ENCODE results near the gene RIC3.

Gene RIC3

DNA sequence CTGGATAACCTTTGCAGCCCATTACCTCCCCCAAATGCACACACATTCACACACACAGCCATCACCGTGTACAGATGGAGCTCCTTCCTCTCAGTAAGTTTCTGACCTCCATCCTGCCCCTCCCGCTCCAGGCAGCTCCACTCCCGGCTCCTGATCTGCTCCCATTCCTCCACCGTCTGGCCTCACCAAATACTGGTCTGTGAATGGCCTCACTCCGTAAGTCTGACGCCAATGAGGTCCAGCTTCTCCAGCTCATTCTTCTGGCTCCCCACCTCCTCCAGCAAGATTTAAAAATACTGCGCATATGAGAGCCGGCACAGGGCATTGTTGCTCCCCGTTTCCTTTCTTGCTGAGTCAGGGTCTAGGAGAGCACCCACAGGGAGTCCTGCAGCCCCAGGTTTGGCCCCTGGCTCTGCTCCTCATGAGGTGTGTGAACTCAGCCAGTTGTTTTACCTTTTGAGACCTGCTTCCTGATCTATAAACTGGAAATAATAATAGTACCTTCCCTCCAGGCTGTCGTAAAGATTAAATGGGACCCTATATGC, 101.8 kb downstream of the RIC3 start:
- DNase-seq (ENCODE audit: low read depth): no peak

DNA sequence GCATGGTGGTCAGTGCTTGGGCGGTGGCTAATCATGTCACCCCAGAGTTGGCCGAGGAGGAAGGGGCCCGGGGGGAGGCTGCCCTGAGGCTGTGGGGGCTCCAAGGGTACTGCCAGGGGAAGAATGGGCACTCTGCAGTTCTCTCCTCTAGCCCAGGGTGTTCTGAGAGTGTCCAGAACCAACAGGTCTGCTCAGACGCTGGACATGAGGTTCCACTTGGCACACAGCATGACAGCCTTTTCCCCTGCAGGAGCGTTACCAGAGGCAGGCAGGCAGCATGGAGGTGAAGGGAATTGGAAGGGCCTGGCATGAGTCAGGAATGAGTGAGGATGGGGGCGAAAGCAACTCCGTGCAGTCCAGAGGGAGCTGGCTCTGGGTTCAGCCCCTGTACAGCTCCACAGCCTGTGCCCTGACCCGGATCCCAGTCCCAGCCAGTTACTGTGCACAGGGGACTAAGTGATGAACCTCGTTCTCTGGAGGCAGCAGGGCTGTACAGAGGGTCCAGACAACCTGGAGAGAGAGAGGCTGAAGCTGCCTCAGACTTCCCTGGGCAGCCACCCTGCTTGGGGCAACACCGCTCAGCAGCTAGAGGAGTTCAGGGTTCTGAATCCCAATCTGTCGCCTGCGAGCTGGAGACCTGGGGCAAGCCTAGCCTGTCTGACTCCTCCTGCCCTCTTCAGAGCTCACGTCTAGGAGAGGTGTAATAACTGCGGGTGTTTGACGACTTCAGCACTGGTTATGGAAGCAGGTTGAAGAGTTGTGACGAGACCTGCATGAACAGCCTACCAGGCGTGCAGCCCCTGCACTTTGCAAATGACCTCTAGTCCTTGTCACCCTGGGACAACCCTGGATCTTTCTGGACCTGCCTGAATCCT, 102.6 kb downstream of the RIC3 start:
- no peak for DNase-seq (ENCODE audit: low read depth)

DNA sequence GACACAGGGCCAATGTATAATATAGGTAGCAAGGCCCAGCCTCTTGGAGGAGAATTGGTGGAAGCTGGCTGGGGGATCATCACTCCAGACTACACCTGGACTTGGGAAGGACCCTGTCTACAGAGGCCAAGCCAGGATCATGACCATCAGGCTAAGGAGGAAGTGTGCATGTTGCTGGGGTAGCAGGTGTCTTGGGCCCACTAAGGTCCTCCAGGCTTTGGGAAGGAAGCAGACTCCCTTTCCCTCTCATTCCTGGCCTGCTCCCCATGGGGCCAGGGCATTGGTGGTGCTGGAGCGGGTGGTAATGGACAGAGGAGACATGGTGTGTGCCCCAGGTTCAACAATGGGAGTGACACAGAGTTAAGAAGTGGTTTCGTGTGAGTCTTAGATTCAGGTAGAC, 103.8 kb downstream of the RIC3 start:
- no peak for DNase-seq (ENCODE audit: low read depth)

DNA sequence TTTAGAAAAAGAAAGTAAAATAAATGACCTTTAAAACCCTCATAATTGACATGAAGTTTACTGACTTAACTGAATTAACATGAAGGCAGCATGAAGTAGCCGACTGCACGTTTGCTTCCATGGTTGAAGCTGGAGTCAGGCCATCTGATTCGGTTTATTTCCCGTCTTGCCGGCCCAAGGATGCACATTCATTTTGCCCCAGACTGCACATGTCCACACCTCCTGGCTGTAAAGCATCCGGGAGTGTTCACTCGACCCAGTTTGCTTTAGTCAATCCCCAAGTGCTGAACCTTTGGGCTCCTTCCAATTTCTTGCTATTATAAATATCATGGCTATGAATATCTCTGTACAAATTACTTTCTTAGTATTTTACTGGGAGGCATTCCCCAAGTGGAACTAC, 105.5 kb downstream of the RIC3 start:
- DNase-seq (ENCODE audit: low read depth): no peak

- no peak for DNase-seq (ENCODE audit: low read depth)
Measured at GRCh38 chr11:8062781-8063257, 106.0 kb downstream of the RIC3 start.

- DNase-seq (ENCODE audit: low read depth): no peak
Measured at GRCh38 chr11:8061555-8062428, 107.0 kb downstream of the RIC3 start.

DNA sequence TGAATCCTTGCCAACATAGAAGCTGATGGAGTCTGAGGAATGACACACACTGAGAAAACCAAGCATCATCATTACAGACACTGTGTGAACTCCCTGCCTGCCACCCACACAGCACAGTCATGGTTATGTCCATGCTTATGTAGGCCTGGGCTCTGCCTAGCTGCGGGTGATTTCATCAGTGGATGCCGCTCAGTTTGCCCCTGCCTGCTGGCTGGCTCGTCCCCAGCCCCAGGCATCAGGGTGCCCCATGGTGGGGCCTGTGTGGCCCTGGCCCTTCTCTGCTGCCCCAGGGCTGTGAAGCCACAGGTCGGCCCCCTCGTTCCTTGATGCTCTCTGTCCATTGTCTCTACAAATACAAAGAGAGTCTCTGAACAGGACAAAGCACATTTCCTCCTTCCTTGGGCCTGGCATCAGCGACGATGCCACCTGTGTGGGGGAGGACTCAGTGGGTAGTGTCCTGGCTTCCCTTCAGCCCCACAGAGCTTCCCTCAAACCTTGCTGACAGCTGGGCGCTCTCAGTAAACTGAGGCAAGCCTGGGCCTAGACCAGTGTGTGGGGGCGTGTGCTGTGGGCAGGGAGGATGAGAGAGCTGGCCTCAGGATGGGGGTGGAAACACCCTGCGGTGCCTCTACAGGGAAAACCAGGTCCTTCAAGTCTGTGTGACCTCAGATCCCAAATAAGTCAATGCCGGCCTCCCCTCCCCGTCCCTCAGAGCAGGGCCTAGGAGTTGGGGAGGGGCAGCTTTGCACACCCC, 107.8 kb downstream of the RIC3 start:
- no peak for DNase-seq (ENCODE audit: low read depth)

GRCh38 chr11:8060146-8060719, 108.6 kb downstream of the RIC3 start:
- no peak for DNase-seq (ENCODE audit: low read depth)

DNA sequence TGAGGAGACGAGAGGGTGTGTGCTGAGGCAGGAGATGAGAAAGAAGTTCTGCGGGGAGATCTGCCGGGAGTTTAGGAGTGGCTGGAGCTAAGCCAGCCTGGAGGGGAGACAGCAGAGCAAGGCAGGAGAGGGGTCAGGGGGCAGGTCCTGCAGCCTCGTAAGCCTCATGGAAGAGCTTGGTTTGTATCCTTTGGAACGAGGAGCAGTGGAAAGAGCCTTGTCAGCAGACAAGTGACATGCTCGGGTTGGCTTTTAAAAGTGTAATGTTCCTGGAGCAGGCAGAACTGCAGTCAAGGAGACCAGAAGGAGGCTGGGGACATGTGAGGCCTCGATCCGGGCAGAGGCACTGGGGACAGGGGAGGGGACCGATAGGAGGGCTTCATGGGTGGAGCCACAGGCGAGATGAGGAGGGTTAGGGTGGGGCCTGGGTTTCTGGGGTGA, 109.2 kb downstream of the RIC3 start:
- DNase-seq (ENCODE audit: low read depth): no peak

DNA sequence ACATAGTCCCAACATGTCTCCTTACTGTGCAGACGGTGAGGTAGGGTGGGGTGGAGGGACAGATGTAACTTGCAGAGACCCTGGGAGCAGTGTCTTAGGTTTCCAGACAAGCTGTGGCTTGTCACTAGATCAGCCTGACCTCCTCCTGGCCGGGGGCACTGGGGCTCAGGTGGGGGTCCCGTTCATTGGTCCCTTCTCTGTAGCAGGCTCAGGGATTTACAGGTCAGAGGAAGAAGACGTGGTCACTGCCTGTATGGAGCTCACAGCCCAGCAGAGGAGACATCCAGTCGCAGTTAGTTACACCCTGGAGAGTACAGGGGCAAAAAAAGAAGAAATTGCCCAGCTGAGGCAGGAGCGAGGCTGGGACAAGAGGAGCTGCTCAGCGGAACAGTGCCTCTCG, 109.8 kb downstream of the RIC3 start:
- DNase-seq (ENCODE audit: low read depth): no peak

GRCh38 chr11:8058216-8058615, 110.6 kb downstream of the RIC3 start:
- DNase-seq (ENCODE audit: low read depth): no peak

DNA sequence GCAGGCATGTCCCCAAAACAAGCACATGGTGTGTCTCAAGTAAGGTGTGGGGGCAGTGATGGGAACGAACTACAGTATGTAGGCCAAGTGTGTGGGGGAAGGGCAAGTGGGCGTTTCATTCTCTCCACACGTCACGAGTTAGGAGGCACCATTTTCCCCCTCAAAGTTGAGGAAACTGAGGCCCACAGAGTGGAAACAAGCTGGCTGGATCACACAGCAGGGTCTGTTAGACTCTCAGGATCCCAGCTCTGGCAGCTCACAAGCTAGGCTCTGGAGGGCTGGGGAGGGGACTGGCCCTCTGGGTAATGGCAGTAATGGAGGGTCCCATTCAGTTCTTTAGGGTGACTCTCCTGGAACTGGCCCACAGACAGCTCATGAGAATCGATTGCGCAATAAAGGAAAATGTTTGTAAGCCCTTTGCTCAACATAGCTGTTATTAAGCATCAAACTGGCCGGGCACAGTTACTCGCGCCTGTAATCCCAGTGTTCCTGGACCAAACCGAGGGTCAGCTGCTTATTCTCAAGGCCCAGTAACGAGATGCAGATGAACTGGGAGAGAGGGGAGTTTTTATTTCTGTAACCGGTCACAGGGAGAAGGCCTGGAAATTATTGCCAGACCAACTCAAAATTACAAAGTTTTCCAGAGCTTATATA, 111.9 kb downstream of the RIC3 start:
- no peak for DNase-seq (ENCODE audit: low read depth)

Measured in activated T-cell treated with anti-CD3 and anti-CD28 coated beads for 24 hours (primary cell).